ENCODE data around the gene VASH1.

VASH1 gene

DNA sequence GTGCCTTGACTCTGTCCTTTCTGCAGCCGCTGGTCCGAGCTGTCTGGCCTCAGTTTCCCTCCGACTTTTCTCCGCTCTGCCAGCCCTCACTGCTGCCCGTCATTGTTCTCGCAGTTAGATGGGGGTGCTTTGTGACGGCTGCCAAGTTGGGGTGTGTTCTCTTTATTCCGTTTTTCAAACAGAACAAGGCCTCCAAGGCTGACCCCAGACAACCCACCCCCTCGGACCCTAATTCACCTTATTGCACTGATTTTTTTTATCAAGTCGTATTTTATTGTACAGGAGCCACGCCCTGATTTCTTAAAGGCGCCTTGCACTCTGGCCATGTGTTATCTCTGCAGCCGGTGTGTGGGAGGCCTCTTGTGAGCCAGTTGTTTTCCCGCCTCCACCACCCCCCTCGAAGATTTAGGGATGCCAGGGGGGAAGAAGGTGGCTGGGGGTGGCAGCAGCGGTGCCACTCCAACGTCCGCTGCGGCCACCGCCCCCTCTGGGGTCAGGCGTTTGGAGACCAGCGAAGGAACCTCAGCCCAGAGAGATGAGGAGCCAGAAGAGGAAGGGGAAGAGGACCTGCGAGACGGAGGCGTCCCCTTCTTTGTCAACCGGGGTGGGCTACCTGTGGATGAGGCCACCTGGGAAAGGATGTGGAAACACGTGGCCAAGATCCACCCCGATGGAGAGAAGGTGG, 1.3 kb downstream of the VASH1 start:
- Histone ChIP-seq H3F3A (ENCODE audit: low read depth) (no peaks in the 10 kb centered on the region), H3K9ac (ENCODE audit: low read depth, low read length, poor library complexity, severe bottlenecking) (peak overlapping the region; percentile 66), H3K36me3 (ENCODE audit: insufficient read depth, low read length) (no peaks in the 10 kb centered on the region), H3K4me3 (ENCODE audit: low read length, poor library complexity, severe bottlenecking) (peak overlapping the region; percentile 79), H3K9me3 (ENCODE audit: insufficient read depth, low read depth, low read length) (no peaks in the 10 kb centered on the region), H3K9me2 (replicated peaks; ENCODE audit: low read depth, low read length) (no peaks in the 10 kb centered on the region), H4K20me1 (ENCODE audit: insufficient read depth, low read length, poor library complexity, severe bottlenecking) (peaks cover 10% of the 10 kb centered on the region), H3K79me2 (ENCODE audit: insufficient read depth, low read length) (peaks cover 7% of the 10 kb centered on the region; the same call in 1 of the 2 replicates), H3K27me3 (ENCODE audit: insufficient read depth, low read length, poor library complexity, severe bottlenecking) (no peaks in the 10 kb centered on the region), H3K4me2 (ENCODE audit: low read depth, low read length, poor library complexity, severe bottlenecking) (peak overlapping the region; percentile 76), H3K4me1 (ENCODE audit: insufficient read depth, low read length, poor library complexity, severe bottlenecking) (peaks cover 24% of the 10 kb centered on the region), H2AFZ (ENCODE audit: low read length) (no peak overlapping the region)
- no peak for TF ChIP-seq EZH2phosphoT487 (IDR thresholded peaks at IDR 0.05; ENCODE audit: borderline replicate concordance)
- TF ChIP-seq, protein P1, sequence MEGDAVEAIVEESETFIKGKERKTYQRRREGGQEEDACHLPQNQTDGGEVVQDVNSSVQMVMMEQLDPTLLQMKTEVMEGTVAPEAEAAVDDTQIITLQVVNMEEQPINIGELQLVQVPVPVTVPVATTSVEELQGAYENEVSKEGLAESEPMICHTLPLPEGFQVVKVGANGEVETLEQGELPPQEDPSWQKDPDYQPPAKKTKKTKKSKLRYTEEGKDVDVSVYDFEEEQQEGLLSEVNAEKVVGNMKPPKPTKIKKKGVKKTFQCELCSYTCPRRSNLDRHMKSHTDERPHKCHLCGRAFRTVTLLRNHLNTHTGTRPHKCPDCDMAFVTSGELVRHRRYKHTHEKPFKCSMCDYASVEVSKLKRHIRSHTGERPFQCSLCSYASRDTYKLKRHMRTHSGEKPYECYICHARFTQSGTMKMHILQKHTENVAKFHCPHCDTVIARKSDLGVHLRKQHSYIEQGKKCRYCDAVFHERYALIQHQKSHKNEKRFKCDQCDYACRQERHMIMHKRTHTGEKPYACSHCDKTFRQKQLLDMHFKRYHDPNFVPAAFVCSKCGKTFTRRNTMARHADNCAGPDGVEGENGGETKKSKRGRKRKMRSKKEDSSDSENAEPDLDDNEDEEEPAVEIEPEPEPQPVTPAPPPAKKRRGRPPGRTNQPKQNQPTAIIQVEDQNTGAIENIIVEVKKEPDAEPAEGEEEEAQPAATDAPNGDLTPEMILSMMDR (conservative IDR thresholded peaks at IDR 0.05; ENCODE audit: low read length), result no peak

DNA sequence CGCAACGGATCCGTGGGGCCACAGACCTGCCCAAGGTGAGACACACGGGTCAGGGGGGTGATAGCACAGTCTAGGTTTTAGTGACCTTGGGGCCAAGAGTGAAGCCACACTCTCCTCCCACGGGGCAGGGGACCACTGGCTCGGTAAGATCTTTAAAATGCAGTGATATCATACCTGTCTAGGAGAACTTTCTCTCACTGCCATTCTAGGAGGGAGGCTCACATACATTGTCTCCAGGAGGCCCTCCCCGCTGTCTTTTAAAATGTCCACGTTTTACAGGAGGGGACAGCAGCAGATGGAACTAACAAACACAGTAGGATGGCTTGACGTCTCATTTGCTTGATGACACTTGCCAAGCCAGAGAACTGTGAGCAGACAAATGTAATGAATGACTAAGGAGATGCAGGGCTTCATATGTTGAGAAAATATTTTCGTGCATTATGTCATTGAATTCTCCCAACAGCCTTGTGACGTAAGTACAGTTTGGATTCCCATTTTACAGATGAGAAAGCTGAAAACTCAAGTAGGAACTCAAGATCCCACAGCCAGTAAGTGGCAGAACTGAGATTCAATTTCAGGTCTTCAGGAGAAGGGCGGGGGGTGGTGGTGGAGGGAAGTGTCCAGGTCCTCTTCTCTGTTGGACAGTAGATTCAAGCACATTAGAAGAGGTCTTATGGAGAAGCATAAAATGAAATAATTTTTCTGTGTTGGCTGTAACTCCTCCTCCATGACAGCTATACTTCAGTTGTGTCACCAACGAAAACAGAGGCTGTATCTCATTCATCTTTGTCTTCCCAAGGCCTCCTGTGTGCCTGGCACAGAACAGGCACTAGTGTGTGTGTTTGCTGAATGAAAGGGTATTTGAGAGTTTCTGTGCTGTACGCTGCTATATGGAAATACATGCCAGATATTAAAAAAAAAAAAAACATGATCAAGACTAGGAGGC, 2.1 kb downstream of the VASH1 start:
- Histone ChIP-seq H3K4me3 (ENCODE audit: low read length, poor library complexity, severe bottlenecking) (peak overlapping the region; percentile 39), H3K4me2 (ENCODE audit: low read depth, low read length, poor library complexity, severe bottlenecking) (peak overlapping the region; percentile 76), H3K9me2 (replicated peaks; ENCODE audit: low read depth, low read length) (no peaks in the 10 kb centered on the region), H3K36me3 (ENCODE audit: insufficient read depth, low read length) (no peaks in the 10 kb centered on the region), H3K4me1 (ENCODE audit: insufficient read depth, low read length, poor library complexity, severe bottlenecking) (peaks cover 30% of the 10 kb centered on the region), H3F3A (ENCODE audit: low read depth) (no peaks in the 10 kb centered on the region), H3K27me3 (ENCODE audit: insufficient read depth, low read length, poor library complexity, severe bottlenecking) (no peaks in the 10 kb centered on the region), H3K9me3 (ENCODE audit: insufficient read depth, low read depth, low read length) (no peaks in the 10 kb centered on the region), H3K9ac (ENCODE audit: low read depth, low read length, poor library complexity, severe bottlenecking) (peak overlapping the region; percentile 18), H3K79me2 (ENCODE audit: insufficient read depth, low read length) (peaks cover 7% of the 10 kb centered on the region; the same call in 1 of the 2 replicates), H4K20me1 (ENCODE audit: insufficient read depth, low read length, poor library complexity, severe bottlenecking) (peaks cover 10% of the 10 kb centered on the region), H2AFZ (ENCODE audit: low read length) (no peak overlapping the region)
- TF ChIP-seq, protein P1 (conservative IDR thresholded peaks at IDR 0.05; ENCODE audit: low read length), result no peak
- no peak for TF ChIP-seq EZH2phosphoT487 (IDR thresholded peaks at IDR 0.05; ENCODE audit: borderline replicate concordance)

DNA sequence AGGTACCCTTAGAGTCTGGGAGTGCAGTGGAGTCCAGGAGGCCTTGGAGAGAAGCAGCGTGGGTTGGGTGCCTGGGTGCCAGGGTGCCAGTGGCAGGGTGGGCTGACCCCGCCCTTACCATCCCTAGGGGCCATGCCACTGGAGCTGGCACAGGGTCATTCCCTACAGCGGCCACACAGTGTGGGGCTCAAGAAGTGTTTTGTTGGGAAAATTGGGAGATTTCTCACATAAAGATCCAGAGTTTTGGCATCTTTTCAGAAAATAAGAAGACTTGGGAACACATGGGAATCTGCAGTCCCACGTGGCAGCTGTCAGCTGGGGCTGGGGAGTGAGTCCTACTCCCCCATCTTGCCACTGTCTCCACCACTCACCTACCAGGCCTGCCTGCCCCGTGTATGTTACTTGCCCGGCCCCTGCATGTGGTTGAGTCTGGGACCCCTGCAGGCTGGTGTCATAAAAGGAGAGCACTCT, 4.2 kb downstream of the VASH1 start:
- Histone ChIP-seq H3K36me3 (ENCODE audit: insufficient read depth, low read length) (no peaks in the 10 kb centered on the region), H3K9me2 (replicated peaks; ENCODE audit: low read depth, low read length) (no peaks in the 10 kb centered on the region)

More for the DNA sequence above, 4.2 kb downstream of the VASH1 start:
- H3K9me3 ChIP-seq (ENCODE audit: insufficient read depth, low read depth, low read length), result no peaks in the 10 kb centered on the region
- H4K20me1 ChIP-seq (ENCODE audit: insufficient read depth, low read length, poor library complexity, severe bottlenecking), result peaks cover 10% of the 10 kb centered on the region
- H3K4me2 ChIP-seq (ENCODE audit: low read depth, low read length, poor library complexity, severe bottlenecking), result peak overlapping the region; percentile 17
- H3F3A ChIP-seq (ENCODE audit: low read depth), result no peaks in the 10 kb centered on the region
- H2AFZ ChIP-seq (ENCODE audit: low read length), result no peak overlapping the region
- H3K9ac ChIP-seq (ENCODE audit: low read depth, low read length, poor library complexity, severe bottlenecking), result no peak overlapping the region
- no peak overlapping the region for H3K4me3 ChIP-seq (ENCODE audit: low read length, poor library complexity, severe bottlenecking)
- peaks cover 45% of the 10 kb centered on the region for H3K4me1 ChIP-seq (ENCODE audit: insufficient read depth, low read length, poor library complexity, severe bottlenecking)
- TF ChIP-seq EZH2phosphoT487 (IDR thresholded peaks at IDR 0.05; ENCODE audit: borderline replicate concordance), result no peak
- TF ChIP-seq, protein P1 (conservative IDR thresholded peaks at IDR 0.05; ENCODE audit: low read length), result no peak
- peaks cover 7% of the 10 kb centered on the region; the same call in 1 of the 2 replicates for H3K79me2 ChIP-seq (ENCODE audit: insufficient read depth, low read length)
- no peaks in the 10 kb centered on the region for H3K27me3 ChIP-seq (ENCODE audit: insufficient read depth, low read length, poor library complexity, severe bottlenecking)
